GM12878 (cell line): Measurements from ENCODE around the gene VWA3B. TPM values are rescaled to one million over a fixed set of nuclear protein-coding genes. Genes with fewer than 3 reads are reported as not detected.

Experiments used
- ATAC-seq: fragments of 200-7000 bp; cut with Tn5 transposase; 3 replicates; pipeline ENCODE4 v1.9.1; 2020; ENCODE audit warnings: mild to moderate bottlenecking, moderate library complexity
- BruUV-seq: library from RNA; stranded (reverse); fragments of 400-500 nt; replicated peaks from 2 replicates; lab custom pipeline; 2021; lab: Mats Ljungman, UMichigan
- CTCF ChIA-PET: fragments of 300-600 bp; sonication (Branson Sonifier 250); formaldehyde crosslinking; extraction: SDS; loops from one replicate; lab custom pipeline; 2021; ENCODE audit warnings: inconsistent platforms; lab: Yijun Ruan, JAX
- POLR2A ChIA-PET: fragments of 350-600 bp; formaldehyde crosslinking; extraction: SDS; loops from one replicate; lab custom pipeline; 2021; ENCODE audit warnings: inconsistent platforms; lab: Charles Lee
- RAD21 ChIA-PET: fragments of 300-600 bp; sonication (Branson Sonifier 250); formaldehyde crosslinking; loops from one replicate; lab custom pipeline; 2023; ENCODE audit warnings: antibody characterized with exemption; ENCODE audit not compliant: unreplicated experiment; lab: Charles Lee
- SMC1A ChIA-PET: fragments of 300-600 bp; sonication (Branson Sonifier 250); formaldehyde crosslinking; loops from one replicate; lab custom pipeline; 2023; ENCODE audit not compliant: unreplicated experiment, uncharacterized antibody; lab: Charles Lee
- DNase-seq: peaks from one replicate; pipeline ENCODE4 v3.0.0-alpha.2; 2011; ENCODE audit warnings: low read depth, low spot score
- FAIRE-seq: peaks from 3 replicates; lab custom pipeline; 2011; peaks lifted over from hg19 to GRCh38; lab: Jason Lieb, UNC
- H2AFZ ChIP-seq: 2 replicates; pipeline ENCODE4 v1.6.0; 2011; ENCODE audit warnings: low read depth, low read length, control low read depth; ENCODE audit not compliant: control insufficient read depth
- H3K27ac ChIP-seq: 2 replicates; pipeline ENCODE4 v1.5.1; 2011; ENCODE audit warnings: control low read depth; ENCODE audit not compliant: control insufficient read depth, insufficient read depth
- H3K27me3 ChIP-seq, 2 experiments: replicated peaks in 1 of 2; 2 replicates each; pipeline versions ENCODE4 v1.6.0 to v1.6.1; 2011; ENCODE audit warnings: low read length in 1 of 2; ENCODE audit not compliant: control insufficient read depth in 2 of 2, insufficient read depth in 2 of 2
- H3K36me3 ChIP-seq, 2 experiments: 2 replicates each; pipeline ENCODE4 v1.5.1; 2011; ENCODE audit warnings: low read length in 1 of 2; ENCODE audit not compliant: control insufficient read depth in 2 of 2, insufficient read depth in 2 of 2
- H3K4me1 ChIP-seq: 2 replicates; pipeline ENCODE4 v1.6.1; 2011; ENCODE audit warnings: mild to moderate bottlenecking, low read length, moderate library complexity, mixed read lengths; ENCODE audit not compliant: control insufficient read depth, insufficient read depth
- H3K4me2 ChIP-seq: 2 replicates; pipeline ENCODE4 v1.6.0; 2011; ENCODE audit warnings: control low read depth; ENCODE audit not compliant: control insufficient read depth, insufficient read depth
- H3K4me3 ChIP-seq: fragments of 200-600 bp; sonication (generic); 2 replicates; pipeline ENCODE4 v1.5.1; 2016
- H3K79me2 ChIP-seq: 2 replicates; pipeline ENCODE4 v1.6.0; 2011; ENCODE audit warnings: low read length; ENCODE audit not compliant: control insufficient read depth, insufficient read depth
- H3K9ac ChIP-seq: 2 replicates; pipeline ENCODE4 v1.8.0; 2011; ENCODE audit warnings: low read length, control low read depth, mixed read lengths; ENCODE audit not compliant: control insufficient read depth, insufficient read depth
- H3K9me3 ChIP-seq: replicated peaks from 3 replicates; pipeline ENCODE4 v1.5.1; 2011; ENCODE audit warnings: mild to moderate bottlenecking, low read length; ENCODE audit not compliant: control insufficient read depth, insufficient read depth
- H4K20me1 ChIP-seq: 2 replicates; pipeline ENCODE4 v1.6.0; 2011; ENCODE audit not compliant: control insufficient read depth, insufficient read depth
- BHLHE40 ChIP-seq, 2 experiments: fragments of 450-650 bp in 1 of 2; IDR thresholded peaks; 2 replicates each; pipeline ENCODE4 v1.6.1; 2011 to 2017; ENCODE audit warnings: low read depth in 2 of 2, borderline replicate concordance in 1 of 2, improper control_type of control experiment in 1 of 2, low read length in 1 of 2, mild to moderate bottlenecking in 1 of 2
- CEBPB ChIP-seq, 2 experiments: fragments of 150-350 bp in 1 of 2; IDR thresholded peaks; 2 replicates each; pipeline ENCODE4 v1.6.1; 2012 to 2014; ENCODE audit warnings: low read depth in 2 of 2, low read length in 2 of 2, borderline replicate concordance in 1 of 2, inconsistent platforms in 1 of 2
- CREB1 ChIP-seq: IDR thresholded peaks from 2 replicates; pipeline ENCODE4 v1.6.1; 2012; ENCODE audit warnings: low read depth, mild to moderate bottlenecking, inconsistent platforms
- CREM ChIP-seq: IDR thresholded peaks from 2 replicates; pipeline ENCODE4 v1.6.1; 2014; ENCODE audit warnings: antibody characterized with exemption, low read depth
- FOXK2 ChIP-seq: fragments of 450-650 bp; IDR thresholded peaks from 2 replicates; pipeline ENCODE4 v1.6.1; 2017; ENCODE audit warnings: mild to moderate bottlenecking, moderate library complexity
- IKZF1 ChIP-seq: fragments of 450-650 bp; conservative IDR thresholded peaks from 2 replicates; pipeline ENCODE4 v1.6.1; 2017; ENCODE audit warnings: antibody characterized with exemption, mild to moderate bottlenecking
- LARP7 ChIP-seq: fragments of 450-650 bp; IDR thresholded peaks from 2 replicates; pipeline ENCODE4 v1.6.1; 2017; ENCODE audit warnings: mild to moderate bottlenecking
- REST ChIP-seq: IDR thresholded peaks from 2 replicates; pipeline ENCODE4 v1.6.1; 2012; ENCODE audit warnings: mild to moderate bottlenecking, low read depth, low read length
- RFX5 ChIP-seq: IDR thresholded peaks from 2 replicates; pipeline ENCODE4 v1.6.1; 2011; ENCODE audit warnings: low read depth, low read length, improper control_type of control experiment
- RUNX3 ChIP-seq: IDR thresholded peaks from 2 replicates; pipeline ENCODE4 v1.6.1; 2012; ENCODE audit warnings: low read length, inconsistent platforms
- SIN3A ChIP-seq: IDR thresholded peaks from 2 replicates; pipeline ENCODE4 v1.6.1; 2012; ENCODE audit warnings: low read depth, low read length, improper control_type of control experiment
- SIX5 ChIP-seq: IDR thresholded peaks from 2 replicates; pipeline ENCODE4 v1.6.1; 2011; ENCODE audit warnings: mild to moderate bottlenecking, low read depth, low read length, moderate library complexity; ENCODE audit not compliant: severe bottlenecking
- SPI1 ChIP-seq: IDR thresholded peaks from 2 replicates; pipeline ENCODE4 v1.6.1; 2011; ENCODE audit warnings: low read depth, mild to moderate bottlenecking, low read length, moderate library complexity, borderline replicate concordance; ENCODE audit not compliant: insufficient read depth
- SREBF2 ChIP-seq: IDR thresholded peaks from 2 replicates; pipeline ENCODE4 v1.6.1; 2012; ENCODE audit warnings: mild to moderate bottlenecking, low read length
- TCF12 ChIP-seq: IDR thresholded peaks from 2 replicates; pipeline ENCODE4 v1.6.1; 2011; ENCODE audit warnings: low read depth, mild to moderate bottlenecking, low read length
- ZNF217 ChIP-seq: fragments of 450-650 bp; IDR thresholded peaks from 2 replicates; pipeline ENCODE4 v1.6.1; 2017; ENCODE audit warnings: antibody characterized with exemption, mild to moderate bottlenecking
- ZZZ3 ChIP-seq: IDR thresholded peaks from 2 replicates; pipeline ENCODE4 v1.6.1; 2011; ENCODE audit warnings: low read depth; ENCODE audit not compliant: control insufficient read depth, insufficient read length
- WGBS: methylation state at CpG from one replicate; pipeline ENCODE4 v1.1.6; 2016; ENCODE audit warnings: low lambda C conversion rate; ENCODE audit not compliant: insufficient replicate concordance, insufficient coverage; ENCODE audit errors: missing lambda C conversion rate; 5-methylcytosine and 5-hydroxymethylcytosine counted together
- in situ Hi-C: fragments of 300-500 bp; cut with MboI; formaldehyde crosslinking; loops from 9 replicates; pipeline ENCODE4 v1.14.3; 2018; ENCODE audit warnings: mixed read lengths
- intact Hi-C: fragments of 100-400 bp; cut with micrococcal nuclease; formaldehyde crosslinking; loops from one replicate; pipeline ENCODE4 v1.14.2; 2022; ENCODE audit not compliant: unreplicated experiment
- polyA plus RNA-seq, 11 experiments: library from polyadenylated mRNA; depleted of rRNA in 4 of 11; unstranded in 6 of 11; stranded (reverse) in 5 of 11; fragments of >200 nt; fragmentation: Nextera tagmentation in 4 of 11; fragmentation: Illumina TruSeq in 1 of 11; extraction: Ambion mirVana in 4 of 11; extraction: Trizol in 1 of 11; gene quantifications; 1 replicate in 1 of 11; 2 replicates in 10 of 11; pipeline versions ENCODE4 v1.2.1 to v1.2.3, GENCODE V29; 2011 to 2016; ENCODE audit warnings: inconsistent platforms in 2 of 11, missing spikeins in 2 of 11, low read depth in 1 of 11
- total RNA-seq, 4 experiments: library from RNA; depleted of rRNA in 3 of 4; stranded (reverse); fragments of >200 nt in 3 of 4; fragmentation: Illumina TruSeq in 1 of 4; extraction: Trizol in 1 of 4; gene quantifications; 2 replicates each; pipeline versions ENCODE4 v1.2.1 to v1.2.3, GENCODE V29; 2013 to 2021
- TF ChIP-seq, protein P1 (sequence below): fragments of 450-650 bp; IDR thresholded peaks from 2 replicates; pipeline ENCODE4 v1.6.1; 2018; ENCODE audit warnings: borderline replicate concordance, mild to moderate bottlenecking; ENCODE audit not compliant: partially characterized antibody
- TF ChIP-seq, protein P2 (sequence below): IDR thresholded peaks from 2 replicates; pipeline ENCODE4 v1.6.1; 2011; ENCODE audit warnings: mild to moderate bottlenecking, low read depth, low read length, moderate library complexity; ENCODE audit not compliant: insufficient replicate concordance

The VWA3B gene
- total and polyA plus RNA-seq, 10 of the 15 experiments (the other 5 are each of a cell fraction or from before 2014, with no cell fraction given), result 0.04 to 0.86 (median 0.19) TPM; not detected in 4

- CTCF ChIA-PET, result interaction anchor here (0.7 kb wide), 1 partner anchor 429 kb away, joined by 4 read pairs; no protein-coding TSS in a partner anchor
- intact Hi-C loops, result no loop called here
- TF ChIP-seq REST (no peak), RUNX3 (no peak), CREB1 (no peak), SPI1 (no peak), RFX5 (no peak), FOXK2 (no peak), LARP7 (no peak), IKZF1 (no peak), TCF12 (no peak), SIN3A (no peak), SREBF2 (no peak), CREM (no peak), BHLHE40 (IDR thresholded peaks at IDR 0.05; ENCODE audit: borderline replicate concordance in 1 of 2, low read depth in 2 of 2, low read length in 1 of 2) (no peak), ZZZ3 (no peak), CEBPB (IDR thresholded peaks at IDR 0.05; ENCODE audit: borderline replicate concordance in 1 of 2, low read depth in 2 of 2, low read length in 2 of 2) (no peak), ZNF217 (no peak), SIX5 (no peak)
- TF ChIP-seq, protein P1, sequence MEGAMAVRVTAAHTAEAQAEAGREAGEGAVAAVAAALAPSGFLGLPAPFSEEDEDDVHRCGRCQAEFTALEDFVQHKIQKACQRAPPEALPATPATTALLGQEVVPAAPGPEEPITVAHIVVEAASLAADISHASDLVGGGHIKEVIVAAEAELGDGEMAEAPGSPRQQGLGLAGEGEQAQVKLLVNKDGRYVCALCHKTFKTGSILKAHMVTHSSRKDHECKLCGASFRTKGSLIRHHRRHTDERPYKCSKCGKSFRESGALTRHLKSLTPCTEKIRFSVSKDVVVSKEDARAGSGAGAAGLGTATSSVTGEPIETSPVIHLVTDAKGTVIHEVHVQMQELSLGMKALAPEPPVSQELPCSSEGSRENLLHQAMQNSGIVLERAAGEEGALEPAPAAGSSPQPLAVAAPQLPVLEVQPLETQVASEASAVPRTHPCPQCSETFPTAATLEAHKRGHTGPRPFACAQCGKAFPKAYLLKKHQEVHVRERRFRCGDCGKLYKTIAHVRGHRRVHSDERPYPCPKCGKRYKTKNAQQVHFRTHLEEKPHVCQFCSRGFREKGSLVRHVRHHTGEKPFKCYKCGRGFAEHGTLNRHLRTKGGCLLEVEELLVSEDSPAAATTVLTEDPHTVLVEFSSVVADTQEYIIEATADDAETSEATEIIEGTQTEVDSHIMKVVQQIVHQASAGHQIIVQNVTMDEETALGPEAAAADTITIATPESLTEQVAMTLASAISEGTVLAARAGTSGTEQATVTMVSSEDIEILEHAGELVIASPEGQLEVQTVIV, result no peak
- TF ChIP-seq, protein P2, sequence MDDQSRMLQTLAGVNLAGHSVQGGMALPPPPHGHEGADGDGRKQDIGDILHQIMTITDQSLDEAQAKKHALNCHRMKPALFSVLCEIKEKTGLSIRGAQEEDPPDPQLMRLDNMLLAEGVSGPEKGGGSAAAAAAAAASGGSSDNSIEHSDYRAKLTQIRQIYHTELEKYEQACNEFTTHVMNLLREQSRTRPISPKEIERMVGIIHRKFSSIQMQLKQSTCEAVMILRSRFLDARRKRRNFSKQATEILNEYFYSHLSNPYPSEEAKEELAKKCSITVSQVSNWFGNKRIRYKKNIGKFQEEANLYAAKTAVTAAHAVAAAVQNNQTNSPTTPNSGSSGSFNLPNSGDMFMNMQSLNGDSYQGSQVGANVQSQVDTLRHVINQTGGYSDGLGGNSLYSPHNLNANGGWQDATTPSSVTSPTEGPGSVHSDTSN, result no peak
- TF ChIP-seq, all 136 proteins: peak for 0
- in situ Hi-C loops, result no loop called here
- 9% methylated on average over 2 of the region's 2 CpGs for WGBS
- Histone ChIP-seq H3K79me2 (no peaks in the 10 kb centered on the region), H2AFZ (no peak overlapping the region), H4K20me1 (no peaks in the 10 kb centered on the region), H3K27me3 (peaks cover 0 to 4% of the 10 kb centered on the region in 2 experiments; a peak in 2 of 4 replicates), H3K4me3 (no peak overlapping the region), H3K9ac (no peak overlapping the region), H3K36me3 (no peaks in the 10 kb centered on the region), H3K4me1 (no peaks in the 10 kb centered on the region), H3K9me3 (no peaks in the 10 kb centered on the region), H3K27ac (no peak overlapping the region), H3K4me2 (no peak overlapping the region)
- SMC1A ChIA-PET, result no interaction called here
- FAIRE-seq (no peak), DNase-seq (no peak), ATAC-seq (no peak)
- BruUV-seq, result no TSS peak
- POLR2A ChIA-PET, result no interaction called here
- RAD21 ChIA-PET, result no interaction called here
These were observed 147.8 kb downstream of the VWA3B start for GRCh38 chr2:98234776-98235175.
